IPS-11a (cell line): ENCODE results near the gene BAG5.

Experiments
- H3K4me3 ChIP-seq: one replicate; pipeline ENCODE4 v1.5.1; 2013; ENCODE audit warnings: low read depth, low read length, control low read depth

The BAG5 gene

GRCh38 chr14:103547455-103547940, 15.0 kb downstream of the BAG5 start:
- no peak overlapping the region for H3K4me3 ChIP-seq

DNA sequence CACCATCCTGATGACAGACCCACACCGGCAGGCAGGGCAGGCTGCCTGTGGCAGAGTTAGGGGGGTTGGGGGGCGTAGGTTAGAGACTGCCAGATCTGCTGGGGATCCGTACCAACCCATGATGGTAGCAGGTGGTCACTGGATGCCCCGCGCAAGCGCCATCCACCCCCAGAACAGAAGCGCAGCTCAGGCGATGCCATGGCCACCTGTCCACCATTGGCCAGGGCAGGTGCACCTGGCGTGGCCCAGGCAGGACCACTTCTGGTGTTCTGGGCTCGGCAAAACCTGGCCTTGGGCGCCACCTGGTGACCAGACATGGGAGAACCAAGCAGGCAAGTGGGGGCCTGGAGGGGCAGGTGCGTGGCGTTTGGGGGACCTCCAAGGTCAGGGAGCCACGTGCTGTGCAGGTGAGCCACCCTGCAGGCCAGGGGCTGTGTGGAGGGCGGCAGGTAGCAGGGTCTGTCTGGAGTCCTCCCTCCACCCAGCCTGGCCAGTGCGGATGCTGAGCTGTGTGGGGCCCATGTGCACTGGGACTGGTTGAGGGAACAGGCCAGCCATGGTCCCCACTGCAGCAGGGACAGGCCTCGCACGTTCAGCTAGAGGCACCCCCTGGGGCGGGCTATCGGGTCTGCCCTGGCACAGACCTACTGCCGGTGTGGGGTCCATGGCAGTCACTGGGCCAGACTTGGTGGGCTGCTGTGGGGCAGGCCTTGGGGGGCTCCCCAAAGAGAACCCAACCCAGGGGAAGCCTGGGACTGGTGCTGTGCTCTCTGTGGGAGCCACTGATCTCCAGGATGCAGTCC, 15.6 kb downstream of the BAG5 start:
- no peak overlapping the region for H3K4me3 ChIP-seq

GRCh38 chr14:103545915-103546651, 16.4 kb downstream of the BAG5 start:
- no peak overlapping the region for H3K4me3 ChIP-seq

GRCh38 chr14:103545219-103545914, 17.1 kb downstream of the BAG5 start:
- no peak overlapping the region for H3K4me3 ChIP-seq

DNA sequence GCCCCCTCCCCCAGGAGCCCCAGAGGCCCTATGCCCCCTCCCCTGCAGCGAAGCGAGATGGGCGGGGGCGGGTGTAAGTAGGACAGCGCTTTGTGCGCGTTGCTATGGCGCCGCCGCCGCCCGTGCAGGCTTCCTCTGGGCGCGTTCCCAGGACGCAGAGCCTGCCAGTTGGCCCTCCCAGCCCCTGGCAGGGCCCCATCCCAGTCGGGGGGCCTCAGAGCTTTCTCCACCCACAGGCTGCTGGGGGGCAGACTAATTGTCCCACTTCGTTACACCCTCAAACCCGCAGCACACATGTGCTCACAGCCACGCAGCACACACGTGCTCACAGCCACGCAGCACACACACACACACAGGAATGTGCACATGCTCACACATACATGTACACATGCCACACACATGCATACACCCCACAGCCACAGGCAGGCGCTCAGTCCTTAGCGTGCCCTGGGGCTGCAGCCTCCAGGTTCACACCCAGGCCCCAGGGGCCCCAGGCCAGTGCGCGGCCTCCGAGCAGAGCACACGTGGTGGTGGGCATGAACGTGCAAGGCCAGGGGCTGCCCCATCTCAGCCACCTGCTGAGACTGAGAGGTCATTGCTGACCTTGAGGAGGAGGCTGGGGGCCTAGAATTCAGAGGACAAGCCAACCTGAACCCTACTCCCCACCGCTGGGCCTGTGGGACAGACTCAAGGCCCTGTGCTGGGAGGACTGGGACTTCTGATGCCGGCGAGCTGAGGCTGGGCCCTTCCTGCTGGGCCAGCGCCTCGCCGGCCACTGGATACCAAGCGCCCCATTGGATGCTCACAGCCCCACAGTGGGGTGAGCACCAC, 17.9 kb downstream of the BAG5 start:
- H3K4me3 ChIP-seq, result no peak overlapping the region

- H3K4me3 ChIP-seq, result no peak overlapping the region
These were observed 18.6 kb downstream of the BAG5 start for GRCh38 chr14:103543721-103544387.

- H3K4me3 ChIP-seq, result no peak overlapping the region
These were observed 19.3 kb downstream of the BAG5 start for GRCh38 chr14:103543140-103543539.

GRCh38 chr14:103542605-103543088, 19.8 kb downstream of the BAG5 start:
- H3K4me3 ChIP-seq, result no peak overlapping the region

- no peak overlapping the region for H3K4me3 ChIP-seq
These were observed 20.5 kb downstream of the BAG5 start for GRCh38 chr14:103541709-103542604.

DNA sequence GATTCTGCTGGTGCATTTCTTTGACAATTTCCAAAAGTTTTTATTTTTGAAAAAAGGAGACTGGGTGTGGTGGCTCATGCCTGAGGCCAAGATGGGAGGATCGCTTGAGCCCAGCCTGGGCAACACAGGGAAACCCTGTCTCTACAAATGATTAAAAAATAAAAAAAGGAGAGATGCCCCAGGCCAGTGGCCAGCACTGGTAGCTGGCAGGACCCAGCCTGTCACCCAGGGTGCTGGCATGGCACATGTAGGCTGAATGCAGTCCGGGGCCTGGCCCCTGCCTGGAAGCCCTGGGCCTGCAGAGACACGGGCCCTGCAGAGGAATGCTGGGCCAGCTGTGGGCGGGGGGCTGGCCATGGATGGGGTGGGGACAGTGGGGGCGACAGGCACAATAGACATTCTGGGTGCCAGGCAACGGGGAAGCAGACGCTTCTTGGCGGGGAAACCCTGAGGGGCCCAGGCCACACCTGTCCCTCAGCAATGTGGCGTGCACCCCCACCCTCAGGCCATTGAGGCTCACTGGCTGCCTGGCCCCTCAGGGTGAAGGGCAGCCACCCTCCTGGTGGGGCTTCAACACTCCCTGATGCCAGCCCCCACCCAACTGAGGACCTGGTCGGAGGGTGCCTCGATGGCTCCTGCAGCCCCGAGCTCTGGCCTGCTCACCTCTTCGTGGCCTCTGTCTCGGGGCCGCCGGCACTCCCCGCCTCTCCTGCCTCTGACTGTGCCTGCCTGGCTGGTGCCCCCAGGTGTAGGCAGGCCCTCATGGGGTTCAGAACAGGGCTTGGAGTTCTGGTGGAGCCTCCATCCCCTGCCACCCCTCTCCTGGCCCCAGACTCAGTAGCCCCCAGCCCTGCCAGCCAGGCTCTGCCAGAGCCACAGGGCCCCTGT, 21.4 kb downstream of the BAG5 start:
- H3K4me3 ChIP-seq, result no peak overlapping the region

- H3K4me3 ChIP-seq, result no peak overlapping the region
These were observed 23.2 kb downstream of the BAG5 start for GRCh38 chr14:103539056-103539825.

- no peak overlapping the region for H3K4me3 ChIP-seq
These were observed 24.0 kb downstream of the BAG5 start for GRCh38 chr14:103538291-103539055.

GRCh38 chr14:103537175-103537990, 25.1 kb downstream of the BAG5 start:
- no peak overlapping the region for H3K4me3 ChIP-seq

DNA sequence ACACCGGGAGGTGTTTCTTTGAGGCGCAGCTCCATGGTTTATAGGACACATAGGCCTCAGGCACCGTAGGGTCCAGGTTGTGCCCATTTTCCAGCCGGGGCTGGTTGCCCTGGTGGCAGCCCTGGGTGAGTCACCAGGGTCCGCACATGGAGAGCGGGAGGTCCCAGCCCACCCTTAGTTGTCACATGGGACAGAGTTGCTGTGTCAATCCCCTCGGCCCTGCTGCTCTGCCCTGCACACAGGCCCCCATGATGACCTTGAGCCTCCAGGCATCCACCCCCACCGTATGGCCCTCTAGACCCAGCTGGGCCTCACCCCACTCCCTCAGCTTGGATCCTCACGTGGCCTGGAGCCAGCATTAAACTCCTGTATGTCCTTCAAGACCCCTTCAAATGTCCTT, 25.8 kb downstream of the BAG5 start:
- no peak overlapping the region for H3K4me3 ChIP-seq

DNA sequence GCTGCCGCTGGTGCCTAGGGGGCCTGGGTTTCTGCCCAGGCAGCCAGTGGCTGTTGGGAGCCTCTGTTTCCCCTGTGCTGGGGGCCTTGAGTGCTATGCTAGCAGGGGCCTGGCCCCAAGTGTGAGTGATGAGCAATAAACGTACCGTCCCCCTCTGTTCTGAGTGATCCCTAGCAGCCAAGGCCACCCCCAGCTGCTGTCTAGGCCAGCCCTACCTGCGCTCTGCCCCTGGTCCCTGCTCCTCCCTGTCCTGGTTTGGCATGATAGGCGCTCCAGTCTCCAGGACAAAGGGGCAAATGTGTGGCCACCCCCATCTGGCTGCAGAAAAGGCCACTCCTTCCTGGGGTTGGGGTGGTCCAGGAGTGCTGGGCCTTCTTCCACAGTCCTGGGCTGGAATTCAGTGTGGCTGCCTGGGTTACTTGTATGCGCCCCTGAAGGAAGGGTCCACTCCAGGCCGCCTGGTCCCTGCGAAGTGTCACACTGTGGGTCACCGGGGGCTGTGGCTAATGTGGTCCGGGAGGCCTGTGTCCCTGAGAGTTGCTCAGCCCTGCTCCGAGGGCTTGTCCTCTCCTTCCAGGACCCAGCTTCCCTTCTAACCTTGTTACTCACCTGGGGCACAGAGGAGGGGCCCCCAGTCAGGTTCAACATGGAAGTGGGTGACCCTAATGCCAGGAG, 26.4 kb downstream of the BAG5 start:
- no peak overlapping the region for H3K4me3 ChIP-seq
